Activated T-helper 17 cell treated with anti-CD3 and anti-CD28 coated beads, Interleukin-2, amount 50 U/mL, for 72 hours (primary cell): ENCODE data around the gene IAH1. TPM values are rescaled to one million over a fixed set of nuclear protein-coding genes. Genes with fewer than 3 reads are reported as not detected.
"Not testable (repeated sequence)": the region's sequence is repeated elsewhere in the genome, so short reads cannot be mapped to it uniquely, and the experiment has no call there.

ENCODE experiments used
- ATAC-seq: fragments of 150-1000 bp; cut with Tn5 transposase; replicated peaks from 2 replicates; pipeline ENCODE4 v1.10.0; 2021; ENCODE audit warnings: mild to moderate bottlenecking, moderate library complexity
- H3K27ac Mint-ChIP-seq: one replicate; pipeline ENCODE4 v1.8.0; 2022; ENCODE audit warnings: mixed read lengths
- H3K27me3 Mint-ChIP-seq: one replicate; pipeline ENCODE4 v1.8.0; 2022; ENCODE audit warnings: mixed read lengths
- H3K36me3 Mint-ChIP-seq: one replicate; pipeline ENCODE4 v1.8.0; 2022; ENCODE audit warnings: low read depth, mild to moderate bottlenecking, mixed read lengths
- H3K4me1 Mint-ChIP-seq: one replicate; pipeline ENCODE4 v1.8.0; 2022; ENCODE audit warnings: mixed read lengths
- H3K4me3 Mint-ChIP-seq: one replicate; pipeline ENCODE4 v1.8.0; 2022; ENCODE audit warnings: mild to moderate bottlenecking, mixed read lengths
- H3K9me3 Mint-ChIP-seq: one replicate; pipeline ENCODE4 v1.8.0; 2022; ENCODE audit warnings: mixed read lengths
- total RNA-seq, 2 donors: library from RNA; stranded (reverse); gene quantifications; one replicate each; pipeline ENCODE4 v1.2.3, GENCODE V29; 2022

The IAH1 gene
- total RNA-seq, 2 donors from 2014 or later: 61.2 to 65.1 TPM

- Mint-ChIP-seq H3K27ac (peak overlapping the region; percentile 87), H3K4me3 (no peak overlapping the region), H3K9me3 (no peaks in the 10 kb centered on the region), H3K27me3 (no peaks in the 10 kb centered on the region), H3K36me3 (peaks cover 100% of the 10 kb centered on the region), H3K4me1 (peaks cover 17% of the 10 kb centered on the region)
- peak; percentile 84 for ATAC-seq
These were observed 14.5 kb downstream of the IAH1 start for GRCh38 chr2:9488583-9489547.

- H3K27ac Mint-ChIP-seq: no peak overlapping the region
- no peak overlapping the region for H3K4me3 Mint-ChIP-seq
- ATAC-seq: no peak
- H3K36me3 Mint-ChIP-seq: peaks cover 99% of the 10 kb centered on the region
- H3K4me1 Mint-ChIP-seq: peaks cover 28% of the 10 kb centered on the region
- no peaks in the 10 kb centered on the region for H3K9me3 Mint-ChIP-seq
- H3K27me3 Mint-ChIP-seq: no peaks in the 10 kb centered on the region
These were observed 16.4 kb downstream of the IAH1 start for GRCh38 chr2:9490789-9491188.

- Mint-ChIP-seq H3K27ac (peak overlapping the region; percentile 76), H3K9me3 (no peaks in the 10 kb centered on the region), H3K4me3 (peak overlapping the region; percentile 35), H3K27me3 (no peaks in the 10 kb centered on the region), H3K4me1 (peaks cover 38% of the 10 kb centered on the region), H3K36me3 (peaks cover 98% of the 10 kb centered on the region)
- no peak for ATAC-seq
These were observed 18.6 kb downstream of the IAH1 start for GRCh38 chr2:9492927-9493326.

GRCh38 chr2:9493478-9493877 lies 19.1 kb downstream of the IAH1 start:
- Mint-ChIP-seq H3K27me3 (no peaks in the 10 kb centered on the region), H3K4me3 (peak overlapping the region; percentile 35), H3K36me3 (peaks cover 98% of the 10 kb centered on the region), H3K9me3 (no peaks in the 10 kb centered on the region), H3K27ac (peak overlapping the region; percentile 76), H3K4me1 (peaks cover 36% of the 10 kb centered on the region)
- peak; percentile 71 for ATAC-seq

GRCh38 chr2:9494081-9494480 lies 19.7 kb downstream of the IAH1 start:
- ATAC-seq: peak; percentile 56
- no peaks in the 10 kb centered on the region for H3K9me3 Mint-ChIP-seq
- H3K36me3 Mint-ChIP-seq: peaks cover 98% of the 10 kb centered on the region
- peaks cover 31% of the 10 kb centered on the region for H3K4me1 Mint-ChIP-seq
- no peaks in the 10 kb centered on the region for H3K27me3 Mint-ChIP-seq
- peak overlapping the region; percentile 35 for H3K4me3 Mint-ChIP-seq
- H3K27ac Mint-ChIP-seq: peak overlapping the region; percentile 76

- H3K9me3 Mint-ChIP-seq: no peaks in the 10 kb centered on the region
- peak overlapping the region; percentile 9 for H3K27ac Mint-ChIP-seq
- peak; percentile 47 for ATAC-seq
- H3K4me1 Mint-ChIP-seq: peaks cover 31% of the 10 kb centered on the region
- H3K27me3 Mint-ChIP-seq: no peaks in the 10 kb centered on the region
- H3K4me3 Mint-ChIP-seq: no peak overlapping the region
- H3K36me3 Mint-ChIP-seq: peaks cover 98% of the 10 kb centered on the region
These were observed 22.7 kb downstream of the IAH1 start for GRCh38 chr2:9497017-9497416.

- Mint-ChIP-seq H3K4me3 (no peak overlapping the region), H3K4me1 (peaks cover 28% of the 10 kb centered on the region), H3K9me3 (no peaks in the 10 kb centered on the region), H3K36me3 (peaks cover 98% of the 10 kb centered on the region), H3K27ac (no peak overlapping the region), H3K27me3 (no peaks in the 10 kb centered on the region)
- no peak for ATAC-seq
These were observed 23.9 kb downstream of the IAH1 start for GRCh38 chr2:9498210-9498609.

- no peak for ATAC-seq
- no peaks in the 10 kb centered on the region for H3K9me3 Mint-ChIP-seq
- H3K36me3 Mint-ChIP-seq: peaks cover 96% of the 10 kb centered on the region
- no peaks in the 10 kb centered on the region for H3K27me3 Mint-ChIP-seq
- H3K4me1 Mint-ChIP-seq: peaks cover 7% of the 10 kb centered on the region
- H3K4me3 Mint-ChIP-seq: no peak overlapping the region
- H3K27ac Mint-ChIP-seq: peak overlapping the region; percentile 73
These were observed 34.6 kb downstream of the IAH1 start for GRCh38 chr2:9508931-9509330.

GRCh38 chr2:9513946-9514345 lies 39.6 kb downstream of the IAH1 start:
- H3K4me1 Mint-ChIP-seq, H3K9me3 Mint-ChIP-seq, H3K27me3 Mint-ChIP-seq, ATAC-seq, H3K27ac Mint-ChIP-seq, H3K4me3 Mint-ChIP-seq: not testable (repeated sequence)
- peaks cover 83% of the 10 kb centered on the region for H3K36me3 Mint-ChIP-seq

- Mint-ChIP-seq H3K9me3 (no peaks in the 10 kb centered on the region), H3K27me3 (no peaks in the 10 kb centered on the region), H3K4me1 (no peaks in the 10 kb centered on the region), H3K36me3 (peaks cover 87% of the 10 kb centered on the region), H3K27ac (no peak overlapping the region), H3K4me3 (no peak overlapping the region)
- ATAC-seq: no peak
These were observed 42.9 kb downstream of the IAH1 start for GRCh38 chr2:9517118-9517782.

- Mint-ChIP-seq H3K4me1 (no peaks in the 10 kb centered on the region), H3K9me3 (no peaks in the 10 kb centered on the region), H3K27me3 (no peaks in the 10 kb centered on the region), H3K36me3 (peaks cover 87% of the 10 kb centered on the region), H3K4me3 (no peak overlapping the region), H3K27ac (no peak overlapping the region)
- no peak for ATAC-seq
These were observed 43.8 kb downstream of the IAH1 start for GRCh38 chr2:9518163-9518562.

- H3K36me3 Mint-ChIP-seq: peaks cover 87% of the 10 kb centered on the region
- no peaks in the 10 kb centered on the region for H3K27me3 Mint-ChIP-seq
- ATAC-seq: no peak
- H3K27ac Mint-ChIP-seq: peak overlapping the region; percentile 61
- H3K9me3 Mint-ChIP-seq: no peaks in the 10 kb centered on the region
- H3K4me3 Mint-ChIP-seq: no peak overlapping the region
- no peaks in the 10 kb centered on the region for H3K4me1 Mint-ChIP-seq
These were observed 44.4 kb downstream of the IAH1 start for GRCh38 chr2:9518780-9519179.

GRCh38 chr2:9519250-9519649 lies 44.9 kb downstream of the IAH1 start:
- Mint-ChIP-seq H3K27me3 (no peaks in the 10 kb centered on the region), H3K9me3 (no peaks in the 10 kb centered on the region), H3K27ac (peak overlapping the region; percentile 61), H3K4me1 (no peaks in the 10 kb centered on the region), H3K36me3 (peaks cover 87% of the 10 kb centered on the region), H3K4me3 (no peak overlapping the region)
- ATAC-seq: peak; percentile 42

GRCh38 chr2:9524291-9524690 lies 49.9 kb downstream of the IAH1 start:
- peaks cover 6% of the 10 kb centered on the region for H3K4me1 Mint-ChIP-seq
- H3K4me3 Mint-ChIP-seq: no peak overlapping the region
- no peaks in the 10 kb centered on the region for H3K9me3 Mint-ChIP-seq
- H3K27ac Mint-ChIP-seq: no peak overlapping the region
- H3K36me3 Mint-ChIP-seq: peaks cover 98% of the 10 kb centered on the region
- ATAC-seq: no peak
- H3K27me3 Mint-ChIP-seq: no peaks in the 10 kb centered on the region

- no peak overlapping the region for H3K4me3 Mint-ChIP-seq
- no peak for ATAC-seq
- H3K27ac Mint-ChIP-seq: no peak overlapping the region
- H3K36me3 Mint-ChIP-seq: peaks cover 98% of the 10 kb centered on the region
- H3K4me1 Mint-ChIP-seq: peaks cover 6% of the 10 kb centered on the region
- no peaks in the 10 kb centered on the region for H3K27me3 Mint-ChIP-seq
- no peaks in the 10 kb centered on the region for H3K9me3 Mint-ChIP-seq
These were observed 50.9 kb downstream of the IAH1 start for GRCh38 chr2:9525266-9525665.
